Cardiac ventricle fibroblast (primary cell): ENCODE measurements around the gene CNTNAP1. TPM values are rescaled to one million over a fixed set of nuclear protein-coding genes. Genes with fewer than 3 reads are reported as not detected.

ENCODE experiments used
- total RNA-seq: library from RNA; depleted of rRNA; stranded (reverse); fragments of >200 nt; gene quantifications from 2 replicates; pipeline ENCODE4 v1.2.3, GENCODE V29; 2015

The CNTNAP1 gene
- 15.3 and 15.6 TPM in 2 replicates for total RNA-seq

GRCh38 chr17:42681976-42682721, at the start of gene CNTNAP1:
CNTNAP1 (plus strand) TSS chr17:42682531; CDS start chr17:42682830, 299 bp downstream.

GRCh38 chr17:42659079-42659931, 23.0 kb upstream of the CNTNAP1 start, which contains the start of gene TUBG2:
TUBG2 (plus strand) TSS chr17:42659284; CDS start chr17:42659504, 220 bp downstream.

DNA sequence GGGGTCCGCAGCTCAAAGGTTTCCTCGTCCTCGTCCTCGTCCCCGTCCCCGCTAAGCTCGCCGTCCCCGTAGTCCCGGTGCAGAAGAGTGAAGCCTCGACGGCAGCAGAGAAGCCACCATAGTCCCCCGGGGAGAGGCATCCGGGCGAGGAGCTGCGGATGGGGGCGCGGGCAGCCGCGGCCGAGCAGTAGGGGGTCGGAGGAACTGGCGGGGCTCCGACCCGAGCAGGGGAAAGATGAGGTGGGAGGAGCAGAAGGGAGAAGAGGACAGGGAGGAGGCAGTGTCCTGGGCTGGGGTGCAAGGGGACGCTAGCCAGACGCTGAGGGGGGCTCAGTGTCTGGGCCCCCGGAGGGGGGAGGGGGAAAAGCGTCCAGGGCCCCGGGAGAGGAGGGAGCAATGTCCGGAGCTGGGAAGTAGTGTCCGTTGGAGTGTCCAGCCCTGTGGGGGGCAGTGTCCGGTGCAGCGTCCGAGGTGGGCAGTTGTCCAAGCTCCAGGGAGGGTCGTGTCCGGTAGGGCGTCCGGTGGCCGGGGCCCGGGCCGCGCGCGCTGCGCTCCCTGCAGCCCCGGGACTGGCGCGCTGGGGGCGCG, 5.8 kb upstream of the CNTNAP1 start, which contains the start of gene PLEKHH3:
TSS of gene PLEKHH3 (minus strand) at position 571 of the 588 bp plus-strand sequence. CDS start at position 140, 431 bp downstream.

DNA sequence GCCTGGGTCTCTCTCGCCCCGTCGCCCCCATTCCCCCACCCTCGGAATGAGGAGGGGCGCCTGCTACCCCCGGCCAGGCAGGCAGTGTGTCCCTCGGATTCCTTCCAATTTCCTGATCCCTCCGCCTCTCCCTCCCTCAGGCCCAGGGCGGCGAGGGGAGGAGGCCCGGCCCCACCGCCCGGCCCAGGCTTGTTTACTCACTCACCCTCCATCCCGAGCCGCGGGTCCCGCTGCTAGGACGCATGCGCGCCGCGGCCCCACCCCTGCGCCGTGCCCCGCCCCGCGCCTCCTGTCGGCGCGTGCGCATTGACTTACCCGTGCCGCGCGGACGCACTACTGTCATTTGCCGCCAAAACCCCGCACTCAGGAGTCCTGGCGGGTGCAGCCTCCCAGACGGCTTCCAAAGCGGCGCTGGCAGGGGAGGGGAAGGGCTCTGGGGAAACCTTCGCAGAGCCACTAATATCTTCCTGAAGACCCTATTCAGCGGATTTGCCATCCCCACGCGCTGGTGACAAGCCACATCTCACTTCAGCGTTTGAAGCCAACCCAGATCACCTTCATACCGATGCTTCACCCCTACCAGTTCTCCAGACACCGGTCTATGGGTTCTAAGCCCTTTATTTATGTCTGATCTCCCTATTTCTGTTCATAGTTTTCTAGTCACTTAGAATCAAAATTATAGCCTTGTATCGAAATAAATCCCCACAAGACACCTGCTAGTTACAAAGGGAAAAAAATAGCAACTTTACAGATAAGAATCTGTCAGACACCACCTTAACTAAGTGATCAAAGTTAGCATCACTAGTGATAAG, 62.7 kb downstream of the CNTNAP1 start, which contains the start of gene EZH1:
TSS of gene EZH1 (minus strand) at position 235 of the 812 bp plus-strand sequence. CDS start 16,099 bp downstream, outside the sequence.

Other genes starting within 250 kb of the CNTNAP1 start
- gene ATP6V0A1, start 223.7 kb upstream of the CNTNAP1 start, total RNA-seq, result 12.5 and 28.2 TPM in 2 replicates
- 53.7 and 64.0 TPM in 2 replicates for gene NAGLU, start 146.3 kb upstream of the CNTNAP1 start, total RNA-seq
- gene HSD17B1, start 129.6 kb upstream of the CNTNAP1 start, total RNA-seq, result 0.10 and 1.6 TPM in 2 replicates
- 23.0 and 25.2 TPM in 2 replicates for gene COASY, start 120.4 kb upstream of the CNTNAP1 start, total RNA-seq
- 23.6 and 29.6 TPM in 2 replicates for gene MLX, start 115.4 kb upstream of the CNTNAP1 start, total RNA-seq
- gene PSMC3IP, start 104.8 kb upstream of the CNTNAP1 start, total RNA-seq, result 0.64 and 0.81 TPM in 2 replicates
- 42.9 and 44.5 TPM in 2 replicates for gene RETREG3, start 73.2 kb upstream of the CNTNAP1 start, total RNA-seq
- gene TUBG1, start 72.8 kb upstream of the CNTNAP1 start, total RNA-seq, result 21.8 and 25.5 TPM in 2 replicates
- gene TUBG2, start 23.2 kb upstream of the CNTNAP1 start, total RNA-seq, result 7.3 and 9.0 TPM in 2 replicates
- gene PLEKHH3, start 5.5 kb upstream of the CNTNAP1 start, total RNA-seq, result 14.2 and 16.8 TPM in 2 replicates
- 1.5 and 2.2 TPM in 2 replicates for gene CCR10, start 688 bp upstream of the CNTNAP1 start, total RNA-seq
- gene EZH1, start 62.5 kb downstream of the CNTNAP1 start, total RNA-seq, result 13.1 and 14.2 TPM in 2 replicates
- gene RAMP2, start 78.7 kb downstream of the CNTNAP1 start, total RNA-seq, result 0.24 and 1.8 TPM in 2 replicates
- gene VPS25, start 90.9 kb downstream of the CNTNAP1 start, total RNA-seq, result 50.6 and 60.9 TPM in 2 replicates
- gene WNK4, start 98.1 kb downstream of the CNTNAP1 start, total RNA-seq, result 1.4 and 1.5 TPM in 2 replicates
- 46.9 and 82.1 TPM in 2 replicates for gene COA3, start 116.2 kb downstream of the CNTNAP1 start, total RNA-seq
- gene CNTD1, start 116.3 kb downstream of the CNTNAP1 start, total RNA-seq, result not detected in 2 replicates
- 57.2 and 68.1 TPM in 2 replicates for gene BECN1, start 141.8 kb downstream of the CNTNAP1 start, total RNA-seq
- gene PSME3, start 150.9 kb downstream of the CNTNAP1 start, total RNA-seq, result 61.2 and 74.0 TPM in 2 replicates
- gene AOC2, start 162.0 kb downstream of the CNTNAP1 start, total RNA-seq, result 0.34 and 1.4 TPM in 2 replicates
- gene AOC3, start 168.7 kb downstream of the CNTNAP1 start, total RNA-seq, result 3.3 and 6.3 TPM in 2 replicates
- gene G6PC1, start 218.3 kb downstream of the CNTNAP1 start, total RNA-seq, result not detected in 2 replicates